HG03135 (cell line): ENCODE data around the gene SOX30.

Experiments
- ATAC-seq: cut with Tn5 transposase; IDR thresholded peaks from one replicate; pipeline ENCODE4 v1.9.1; 2021; ENCODE audit warnings: mild to moderate bottlenecking, moderate library complexity; ENCODE audit not compliant: unreplicated experiment

SOX30 gene

DNA sequence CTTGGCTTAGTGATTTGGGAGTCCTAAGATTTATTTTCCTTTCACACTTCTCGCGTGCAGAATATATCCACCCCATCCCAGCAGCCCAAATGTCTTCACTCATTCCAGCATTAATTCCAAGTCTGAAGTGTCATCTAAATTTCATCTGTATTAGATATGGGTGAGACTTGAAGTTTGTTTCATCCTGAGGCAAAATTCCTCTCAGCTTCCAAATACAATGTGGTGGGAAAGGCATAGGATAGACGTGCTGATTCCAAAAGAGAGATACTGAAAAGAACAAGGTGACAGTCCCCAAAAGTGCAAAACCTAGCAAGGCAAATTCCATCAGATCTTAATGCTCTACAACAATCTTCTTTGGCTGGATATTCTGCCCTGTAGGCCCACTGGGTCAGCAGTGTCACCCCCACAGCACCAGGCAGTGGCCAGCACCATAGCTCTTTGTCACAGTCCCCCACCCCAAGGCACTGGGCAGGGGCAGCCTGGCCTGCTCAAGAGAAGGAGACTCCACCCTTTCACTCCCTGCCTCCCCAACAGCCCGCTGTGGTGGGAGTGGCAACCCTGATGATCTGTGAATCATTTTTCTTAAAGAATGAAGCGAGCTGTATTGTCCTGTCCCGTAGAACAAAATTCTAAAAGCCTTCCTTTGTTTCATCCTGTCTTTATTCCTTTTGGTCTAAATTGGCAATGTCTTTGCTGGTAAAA, 74.0 kb downstream of the SOX30 start:
- ATAC-seq, result no peak

DNA sequence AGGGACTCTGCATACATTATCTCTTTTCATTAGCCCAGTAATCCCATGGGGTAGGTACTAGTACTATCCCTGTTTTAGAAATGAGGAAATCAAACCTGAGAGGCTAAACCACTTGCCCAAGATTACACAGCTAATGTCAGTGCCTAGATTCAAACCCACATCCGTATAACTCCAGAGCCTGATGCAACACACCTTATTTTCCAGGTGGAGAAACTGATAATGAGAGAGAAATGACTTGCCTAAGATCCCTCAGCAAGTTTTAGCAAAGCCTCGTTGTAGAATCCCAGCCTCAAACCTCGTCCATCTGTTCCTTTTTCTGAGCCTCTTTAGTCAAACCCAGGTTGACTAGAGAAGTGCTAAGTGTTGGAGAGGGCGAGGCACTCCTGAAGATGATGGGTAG, 75.6 kb downstream of the SOX30 start:
- ATAC-seq, result no peak
